NCI-H510A (cell line): ENCODE data around the gene BLTP3B.

ENCODE experiments used
- DNase-seq: peaks from one replicate; lab custom pipeline; 2025; lab: John Stamatoyannopoulos, UW

Gene BLTP3B

DNA sequence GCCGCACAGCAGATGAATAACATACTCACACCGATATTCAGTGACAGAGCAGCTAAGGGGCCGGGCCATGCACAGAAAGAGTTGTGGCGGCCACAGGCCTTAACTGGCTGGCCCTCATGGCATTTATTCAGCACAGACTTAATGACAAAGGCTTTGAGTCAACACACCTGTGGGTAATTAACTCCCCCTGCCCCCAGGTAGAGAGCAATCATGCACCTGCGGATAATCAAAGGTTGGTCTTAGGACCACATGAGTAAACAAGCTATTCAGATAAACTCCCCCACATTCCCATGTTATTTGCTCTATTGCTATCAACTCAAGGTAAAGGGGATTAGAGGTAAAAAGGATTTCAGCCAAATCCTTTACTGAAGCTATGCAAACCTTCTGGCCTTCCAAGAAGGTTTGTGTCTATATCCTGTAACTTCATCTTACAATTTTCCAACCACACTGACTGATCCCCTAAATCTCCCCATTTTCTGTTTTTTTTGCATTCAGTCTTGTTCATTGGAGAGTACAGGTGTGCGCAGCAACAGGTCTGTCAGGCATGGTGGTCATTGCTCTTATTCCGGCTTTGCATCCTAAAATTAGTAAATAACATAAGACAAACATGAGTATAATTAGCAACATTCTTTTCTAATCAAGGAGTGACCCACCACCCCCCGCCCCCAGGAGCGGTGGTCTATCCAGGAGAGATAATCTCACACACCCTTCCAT lies 16.9 kb upstream of the BLTP3B start:
- no peak for DNase-seq

DNA sequence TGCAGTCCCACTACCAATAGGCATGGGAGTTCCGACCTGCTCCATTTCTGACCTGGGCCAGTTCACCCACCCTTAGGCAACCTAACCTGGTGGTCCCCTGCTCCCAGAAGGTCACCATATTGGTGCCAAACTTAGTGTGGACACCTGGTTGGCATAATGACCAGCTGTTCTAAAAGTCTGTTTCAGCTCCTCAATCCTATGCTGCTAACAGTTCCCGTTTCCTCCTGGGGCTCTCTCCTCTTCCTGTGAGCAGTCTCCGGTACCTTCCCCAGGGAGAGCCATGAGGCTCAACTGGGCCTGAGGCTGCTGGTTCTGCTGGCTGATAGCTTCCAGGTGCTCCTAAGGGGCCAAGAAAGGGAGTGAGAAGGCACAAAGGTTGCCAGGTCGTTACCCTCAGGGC lies 15.9 kb upstream of the BLTP3B start:
- DNase-seq, result no peak

GRCh38 chr12:100157427-100157821 lies 14.8 kb upstream of the BLTP3B start:
- no peak for DNase-seq

DNA sequence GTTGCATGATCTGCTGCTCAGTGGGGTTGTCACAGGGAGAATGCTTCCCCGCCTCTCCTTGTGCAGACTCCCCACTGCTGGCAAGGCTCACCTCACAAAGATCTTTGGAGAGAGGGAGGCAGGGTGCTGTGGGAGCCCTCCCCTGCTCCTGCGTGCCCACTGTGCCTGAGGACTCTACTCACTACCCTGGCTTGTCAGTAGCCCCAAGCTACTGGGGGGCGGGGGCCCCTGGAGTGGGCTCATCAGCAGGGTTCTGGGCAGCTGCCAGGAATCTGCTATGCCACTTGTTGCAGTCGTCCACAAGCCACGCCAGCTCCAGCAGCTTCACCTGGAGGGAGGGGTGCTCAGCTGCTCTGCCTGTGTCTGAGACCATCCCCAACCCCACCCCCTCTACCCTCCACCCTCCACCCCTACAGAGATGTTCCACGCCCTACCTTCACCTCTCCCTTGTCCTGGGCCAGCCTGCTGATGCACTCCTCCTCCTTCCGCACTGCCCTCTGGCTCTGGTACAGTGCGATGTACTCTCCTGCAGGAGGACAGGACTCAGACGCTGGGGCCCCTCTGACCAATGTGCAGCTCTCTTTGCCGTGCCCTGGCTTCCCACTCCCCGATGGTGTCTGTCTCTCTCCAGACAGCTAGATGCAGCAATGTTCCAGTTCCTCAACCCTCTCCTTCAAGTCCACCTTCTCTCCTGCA lies 14.2 kb upstream of the BLTP3B start:
- no peak for DNase-seq

- no peak for DNase-seq
Measured at GRCh38 chr12:100154474-100155247, 12.0 kb upstream of the BLTP3B start.

DNA sequence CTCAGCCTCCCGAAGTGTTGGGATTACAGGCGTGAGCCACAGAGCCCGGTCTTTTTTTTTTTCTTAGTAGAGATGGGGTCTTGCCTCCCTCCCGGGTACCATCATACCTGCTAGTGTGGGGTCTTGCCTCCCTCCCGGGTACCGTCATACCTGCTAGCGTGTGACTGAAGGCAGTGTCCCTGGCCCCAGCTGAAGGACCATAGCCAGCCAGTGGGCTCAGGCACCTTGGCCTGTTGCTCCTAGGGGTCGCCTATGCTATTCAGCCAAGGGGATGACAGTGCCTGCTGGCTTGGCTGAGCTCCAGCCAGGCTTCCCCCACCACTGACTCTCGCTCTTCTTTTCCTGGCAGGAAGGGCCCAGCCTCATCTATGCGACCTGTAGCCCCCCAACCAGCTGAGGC lies 10.5 kb upstream of the BLTP3B start:
- DNase-seq, result no peak

- no peak for DNase-seq
Measured at GRCh38 chr12:100151769-100152168, 9.1 kb upstream of the BLTP3B start.

DNA sequence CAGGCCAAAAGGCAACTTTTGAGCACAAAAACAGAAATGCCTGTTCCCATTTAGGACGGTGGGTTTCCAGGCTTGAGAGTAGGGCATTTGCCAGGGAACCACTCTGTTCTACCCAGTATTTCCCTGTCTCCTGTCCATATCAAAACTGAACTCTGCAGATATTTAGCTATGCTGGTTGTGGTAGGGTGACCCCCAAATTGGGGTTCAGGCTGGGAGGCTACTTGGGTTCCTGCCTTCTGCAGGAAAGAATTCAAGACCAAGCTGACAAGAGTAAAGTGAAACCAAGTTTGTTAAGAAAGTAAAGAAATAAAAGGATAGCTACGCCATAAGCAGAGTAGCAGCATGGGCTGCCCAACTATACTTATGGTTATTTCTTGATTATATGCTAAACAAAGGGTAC lies 3.6 kb upstream of the BLTP3B start:
- DNase-seq, result no peak

- DNase-seq, result no peak
Measured at GRCh38 chr12:100145643-100146042, 3.0 kb upstream of the BLTP3B start.

DNA sequence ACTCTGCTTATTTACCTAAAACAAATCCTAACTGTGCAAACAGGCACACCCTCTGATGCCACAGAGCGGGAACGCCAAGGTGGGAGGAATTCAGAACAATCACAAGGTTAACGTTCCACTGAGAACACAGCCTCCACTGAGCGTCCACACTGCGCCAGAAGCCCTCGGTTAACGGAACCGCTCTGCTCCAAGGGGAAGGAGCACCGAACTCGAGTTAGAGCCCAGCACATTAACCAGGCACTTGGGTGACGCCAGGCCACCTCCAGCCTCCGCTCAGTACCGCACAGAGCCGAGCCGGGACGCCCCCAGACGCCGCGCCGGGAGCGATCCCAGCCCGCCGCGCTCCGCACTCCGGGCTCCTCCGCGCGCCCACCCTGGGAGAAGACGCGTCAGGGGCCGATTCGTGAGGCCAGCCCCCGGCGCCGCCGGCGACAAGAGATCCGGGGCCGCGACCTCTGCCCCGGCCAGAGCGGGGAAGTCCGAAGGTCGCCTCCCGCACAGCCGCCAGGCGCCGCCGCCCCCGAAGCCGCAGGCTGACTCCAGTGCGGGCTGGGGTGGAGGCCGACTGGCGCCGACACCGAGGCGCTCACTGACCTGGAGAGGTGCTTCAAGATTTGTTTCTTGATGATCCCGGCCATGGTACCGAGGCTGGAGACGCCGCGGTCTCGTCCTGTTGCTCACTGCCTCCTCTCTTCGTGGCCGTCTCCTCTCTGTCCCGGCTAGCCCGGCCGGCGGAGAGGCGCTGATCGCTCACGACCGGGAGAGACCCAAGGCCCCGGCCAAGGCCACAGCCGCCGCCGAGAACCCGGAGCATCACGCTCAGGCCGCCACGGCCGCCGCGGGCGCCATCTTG lies 450 bp downstream of the BLTP3B start:
- DNase-seq, result peak; percentile 20

DNA sequence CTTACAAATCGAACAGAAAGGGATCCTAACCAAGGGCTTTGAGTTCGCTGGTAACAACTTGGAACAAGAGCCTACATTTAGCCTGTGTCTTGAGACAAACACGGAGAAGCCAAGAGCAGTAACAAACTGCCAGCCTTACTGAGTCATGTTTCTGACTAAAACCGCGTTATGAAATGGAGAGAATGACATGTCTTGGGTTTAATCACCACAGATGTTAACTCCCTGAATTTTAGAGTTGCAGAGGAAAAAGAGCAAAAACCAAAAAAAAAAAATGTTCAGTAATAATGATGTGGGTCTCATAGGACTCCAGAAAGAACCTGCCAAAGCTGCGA lies 1.0 kb downstream of the BLTP3B start:
- DNase-seq, result no peak

DNA sequence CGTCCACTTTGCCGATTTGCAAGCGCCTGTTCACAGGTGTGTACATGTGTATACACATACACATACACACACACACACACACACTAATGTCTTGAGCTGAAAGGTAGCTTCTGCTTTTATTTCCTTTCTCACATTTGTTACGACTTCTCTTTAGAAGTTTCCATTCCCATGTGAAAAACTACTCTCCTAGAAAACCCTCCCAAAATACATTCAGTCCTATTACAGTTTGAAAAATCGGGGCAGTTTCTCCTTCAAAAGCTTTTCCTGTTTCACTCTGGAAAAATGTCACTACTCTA lies 3.9 kb downstream of the BLTP3B start:
- no peak for DNase-seq

GRCh38 chr12:100138048-100138802 lies 4.4 kb downstream of the BLTP3B start:
- no peak for DNase-seq

DNA sequence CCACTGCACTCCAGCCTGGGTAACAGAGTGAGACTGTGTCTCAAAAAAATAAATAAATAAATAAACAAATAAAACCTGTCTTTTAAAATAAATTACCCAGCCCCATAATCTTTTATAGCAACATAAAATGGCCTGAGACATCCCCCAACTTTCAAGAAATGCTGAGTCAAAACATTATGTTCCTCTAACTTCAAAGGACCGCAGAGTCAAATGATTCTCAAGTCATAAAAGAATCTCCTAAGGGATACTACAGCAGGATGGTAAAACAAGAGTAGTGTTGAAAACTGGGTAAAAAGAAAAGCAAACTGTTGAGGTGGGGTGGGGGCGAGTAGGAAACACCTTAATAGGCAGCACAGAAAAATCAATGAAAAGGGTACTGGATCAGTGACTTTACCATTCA lies 9.5 kb downstream of the BLTP3B start:
- no peak for DNase-seq

GRCh38 chr12:100128512-100128908 lies 14.2 kb downstream of the BLTP3B start:
- no peak for DNase-seq

GRCh38 chr12:100127766-100128511 lies 14.7 kb downstream of the BLTP3B start:
- no peak for DNase-seq

GRCh38 chr12:100123316-100124095 lies 19.2 kb downstream of the BLTP3B start:
- DNase-seq, result no peak

GRCh38 chr12:100120355-100120754 lies 22.3 kb downstream of the BLTP3B start:
- DNase-seq, result no peak

GRCh38 chr12:100115291-100115690 lies 27.4 kb downstream of the BLTP3B start:
- DNase-seq, result no peak

DNA sequence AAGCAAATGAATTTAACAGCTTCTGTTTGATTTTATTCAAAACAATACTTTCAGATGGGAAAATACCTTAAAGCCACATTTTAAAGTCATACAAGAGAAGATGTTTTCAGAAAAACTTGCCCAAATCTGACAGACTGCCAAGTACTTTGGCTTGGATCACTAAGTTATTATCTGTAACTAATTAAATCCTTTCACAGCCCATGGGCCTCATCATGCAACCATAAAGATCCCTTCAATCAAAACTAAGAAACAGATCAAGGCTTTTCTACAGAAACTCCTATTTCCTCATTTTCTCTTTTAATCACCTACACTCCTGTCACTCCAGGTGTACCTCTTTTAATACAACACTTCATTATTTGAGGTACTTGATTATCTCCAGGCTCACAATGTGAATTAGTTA lies 28.1 kb downstream of the BLTP3B start:
- no peak for DNase-seq
